GM18502 (cell line): ENCODE results near the gene NFIA.
"Not testable (repeated sequence)": the region's sequence is repeated elsewhere in the genome, so short reads cannot be mapped to it uniquely, and the experiment has no call there.

Experiments used
- ATAC-seq: cut with Tn5 transposase; IDR thresholded peaks from one replicate; pipeline ENCODE4 v1.9.1; 2021; ENCODE audit warnings: mild to moderate bottlenecking; ENCODE audit not compliant: unreplicated experiment, poor library complexity

The NFIA gene

GRCh38 chr1:61124078-61124477 lies 41.7 kb downstream of the NFIA start:
- no peak for ATAC-seq

- no peak for ATAC-seq
Measured at GRCh38 chr1:61124696-61125095, 42.3 kb downstream of the NFIA start.

GRCh38 chr1:61125263-61125662 lies 42.9 kb downstream of the NFIA start:
- ATAC-seq = no peak

- ATAC-seq = no peak
Measured at GRCh38 chr1:61125895-61126294, 43.5 kb downstream of the NFIA start.

- not testable (repeated sequence) for ATAC-seq
Measured at GRCh38 chr1:61126843-61127242, 44.5 kb downstream of the NFIA start.

- no peak for ATAC-seq
Measured at GRCh38 chr1:61130338-61131000, 48.1 kb downstream of the NFIA start.

- ATAC-seq = no peak
Measured at GRCh38 chr1:61131248-61131647, 48.9 kb downstream of the NFIA start.

GRCh38 chr1:61131716-61132115 lies 49.4 kb downstream of the NFIA start:
- no peak for ATAC-seq

GRCh38 chr1:61132176-61132638 lies 49.8 kb downstream of the NFIA start:
- no peak for ATAC-seq

GRCh38 chr1:61132645-61133334 lies 50.4 kb downstream of the NFIA start:
- ATAC-seq = no peak

GRCh38 chr1:61133335-61134019 lies 51.1 kb downstream of the NFIA start:
- no peak for ATAC-seq

- ATAC-seq = no peak
Measured at GRCh38 chr1:61135291-61135690, 52.9 kb downstream of the NFIA start.

- ATAC-seq = no peak
Measured at GRCh38 chr1:61138305-61138704, 55.9 kb downstream of the NFIA start.

GRCh38 chr1:61138921-61139774 lies 56.8 kb downstream of the NFIA start:
- no peak for ATAC-seq

- no peak for ATAC-seq
Measured at GRCh38 chr1:61139775-61140549, 57.6 kb downstream of the NFIA start.

GRCh38 chr1:61140778-61141177 lies 58.4 kb downstream of the NFIA start:
- no peak for ATAC-seq

GRCh38 chr1:61141288-61142042 lies 59.1 kb downstream of the NFIA start:
- ATAC-seq = no peak

GRCh38 chr1:61142043-61142440 lies 59.7 kb downstream of the NFIA start:
- ATAC-seq = no peak
